ENCODE data around the gene EIF3K. TPM values are rescaled to one million over a fixed set of nuclear protein-coding genes. Genes with fewer than 3 reads are reported as not detected.

EIF3K gene
- total and polyA plus RNA-seq, 7 donors = 469 to 803 (median 573) TPM

- peaks cover 0 to 76% (median 69%) of the 10 kb centered on the region in 4 donors for H3K4me1 ChIP-seq
- peak; percentile 81 for DNase-seq
Measured at GRCh38 chr19:38650911-38651584, 32.1 kb downstream of the EIF3K start.

GRCh38 chr19:38653028-38653571, 34.1 kb downstream of the EIF3K start:
- Histone ChIP-seq H3K4me1 (peaks cover 0 to 93% (median 84%) of the 10 kb centered on the region in 4 donors), H3K4me3 (peak overlapping the region in 1 of 4 donors; percentile 14), H3K27me3 (no peaks in the 10 kb centered on the region), H3K27ac (peak overlapping the region; percentile 96 to 100 (median 98)), H3K36me3 (no peaks in the 10 kb centered on the region), H3K9me3 (no peaks in the 10 kb centered on the region)
- 14 to 48% methylated on average over 7 of the region's 7 CpGs for WGBS, 2 donors
- intact Hi-C loops (cut with DNase I) = loop anchor here (5.0 to 10.0 kb wide), 2 partner anchors 59 to 752 kb away; partner anchors contain the start of gene ZFP36
- DNase-seq = peak; percentile 83
- no peak for TF ChIP-seq EP300 (IDR thresholded peaks at IDR 0.05)
- peak in 3 of 4 donors; percentile 26 to 57 (median 33) for TF ChIP-seq POLR2AphosphoS5 (IDR thresholded peaks at IDR 0.05)
- peak in 1 of 4 experiments; percentile 11 for TF ChIP-seq CTCF (IDR thresholded peaks at IDR 0.05)
- TF ChIP-seq POLR2A (IDR thresholded peaks at IDR 0.05) = no peak

More at GRCh38 chr19:38650911-38651584, 32.1 kb downstream of the EIF3K start:
- 42 to 67% methylated on average over 12 of the region's 12 CpGs for WGBS, 2 donors
- intact Hi-C loops (cut with DNase I) = loop anchor here (5.0 to 10.0 kb wide), 2 partner anchors 61 to 754 kb away; partner anchors contain the start of gene ZFP36
- Histone ChIP-seq H3K9me3 (no peaks in the 10 kb centered on the region), H3K4me3 (peak overlapping the region in 3 of 4 donors; percentile 95 to 100 (median 95)), H3K27me3 (no peaks in the 10 kb centered on the region), H3K27ac (peak overlapping the region; percentile 96 to 100 (median 98)), H3K36me3 (no peaks in the 10 kb centered on the region)
- TF ChIP-seq EP300 (IDR thresholded peaks at IDR 0.05) (peak in 1 of 4 donors; percentile 5), CTCF (IDR thresholded peaks at IDR 0.05) (no peak), POLR2A (IDR thresholded peaks at IDR 0.05) (no peak), POLR2AphosphoS5 (IDR thresholded peaks at IDR 0.05) (peak; percentile 39 to 74 (median 58))

- peaks cover 0 to 98% (median 96%) of the 10 kb centered on the region in 4 donors for H3K4me1 ChIP-seq
- WGBS, 2 donors = 11 to 43% methylated on average over 6 of the region's 6 CpGs
Measured at GRCh38 chr19:38654628-38655055, 35.7 kb downstream of the EIF3K start.

More at GRCh38 chr19:38654628-38655055, 35.7 kb downstream of the EIF3K start:
- Histone ChIP-seq H3K27me3 (no peaks in the 10 kb centered on the region), H3K36me3 (no peaks in the 10 kb centered on the region), H3K9me3 (no peaks in the 10 kb centered on the region), H3K27ac (peak overlapping the region; percentile 96 to 100 (median 98)), H3K4me3 (no peak overlapping the region)
- DNase-seq = no peak
- intact Hi-C loops (cut with DNase I) = loop anchor here (5.0 to 10.0 kb wide), 2 partner anchors 58 to 750 kb away; partner anchors contain the start of gene ZFP36
- TF ChIP-seq CTCF (IDR thresholded peaks at IDR 0.05) (no peak), EP300 (IDR thresholded peaks at IDR 0.05) (peak in 1 of 4 donors; percentile 19), POLR2AphosphoS5 (IDR thresholded peaks at IDR 0.05) (peak in 3 of 4 donors; percentile 28 to 56 (median 48)), POLR2A (IDR thresholded peaks at IDR 0.05) (no peak)

Data from sigmoid colon (tissue), 7 donors.